NB4 (cell line): ENCODE measurements around the gene RNASE2.
"Not testable (repeated sequence)": the region's sequence is repeated elsewhere in the genome, so short reads cannot be mapped to it uniquely, and the experiment has no call there.

Experiments
- CTCF ChIP-seq: IDR thresholded peaks from one replicate; pipeline ENCODE4 v1.5.1; 2012; ENCODE audit warnings: low read depth, low read length
- MAX ChIP-seq: IDR thresholded peaks from 2 replicates; pipeline ENCODE4 v1.6.1; 2011; ENCODE audit warnings: low read depth, low read length

GRCh38 chr14:20923766-20924297 lies 31.5 kb upstream of the RNASE2 start:
- not testable (repeated sequence) for TF ChIP-seq CTCF, MAX
